ENCODE data around the gene SLC27A2. TPM values are rescaled to one million over a fixed set of nuclear protein-coding genes. Genes with fewer than 3 reads are reported as not detected.

Gene SLC27A2
- total RNA-seq, 4 donors from 2014 or later, result 0.72 to 10.2 (median 5.9) TPM

- Histone ChIP-seq H3K4me1 (no peaks in the 10 kb centered on the region), H3K36me3 (no peaks in the 10 kb centered on the region), H3K4me3 (no peak overlapping the region), H3K27me3 (no peaks in the 10 kb centered on the region), H3K9me3 (no peaks in the 10 kb centered on the region), H3K27ac (no peak overlapping the region)
- WGBS, result 52% methylated on average over 1 of the region's 1 CpG
- TF ChIP-seq EP300 (IDR thresholded peaks at IDR 0.05) (no peak), POLR2AphosphoS5 (IDR thresholded peaks at IDR 0.05) (no peak), CTCF (IDR thresholded peaks at IDR 0.05) (no peak), POLR2A (IDR thresholded peaks at IDR 0.05) (no peak)
- DNase-seq (ENCODE audit: low spot score in 2 of 2), result no peak
Observed at GRCh38 chr15:50190723-50191122, 8.7 kb downstream of the SLC27A2 start.

GRCh38 chr15:50192164-50192563, 10.2 kb downstream of the SLC27A2 start:
- 90% methylated on average over 1 of the region's 1 CpG for WGBS
- H3K9me3 ChIP-seq, result no peaks in the 10 kb centered on the region
- DNase-seq (ENCODE audit: low spot score in 2 of 2), result no peak
- no peak overlapping the region for H3K27ac ChIP-seq
- H3K27me3 ChIP-seq, result no peaks in the 10 kb centered on the region
- no peaks in the 10 kb centered on the region for H3K4me1 ChIP-seq
- no peaks in the 10 kb centered on the region for H3K36me3 ChIP-seq
- no peak overlapping the region for H3K4me3 ChIP-seq
- TF ChIP-seq POLR2AphosphoS5 (IDR thresholded peaks at IDR 0.05) (no peak), EP300 (IDR thresholded peaks at IDR 0.05) (no peak), CTCF (IDR thresholded peaks at IDR 0.05) (no peak), POLR2A (IDR thresholded peaks at IDR 0.05) (no peak)

DNA sequence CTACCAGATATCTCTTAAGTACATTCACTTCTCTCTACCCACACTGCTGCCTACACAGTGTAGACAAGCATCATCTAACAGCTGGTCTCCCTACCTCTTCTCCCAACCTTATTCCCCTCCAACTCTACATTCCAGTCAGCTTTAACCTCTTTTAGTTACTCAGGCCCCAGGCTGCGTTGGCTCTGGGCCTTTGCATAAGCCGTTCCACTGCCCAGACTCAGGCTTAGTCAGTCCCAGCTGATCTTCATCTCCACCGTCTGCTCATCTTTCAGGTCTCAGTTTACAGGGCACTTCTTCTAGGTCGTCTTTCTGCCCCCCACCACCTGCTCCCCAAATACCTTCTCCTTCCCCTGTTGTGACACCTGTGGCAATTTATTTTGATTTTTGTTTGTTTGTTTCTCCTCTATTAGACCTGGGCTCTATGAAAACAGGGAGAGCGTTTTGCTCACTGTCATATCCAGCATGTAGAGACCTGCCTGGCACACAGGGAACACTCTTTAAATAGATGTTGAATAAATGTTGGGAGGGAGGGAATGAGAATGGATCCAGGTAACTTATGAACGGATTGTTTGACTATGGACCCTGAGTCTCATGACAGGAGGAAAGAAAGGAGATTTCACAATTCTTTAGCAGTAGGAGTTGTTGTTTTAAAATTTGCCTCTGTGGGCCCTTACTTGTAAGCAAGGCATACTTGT, 11.1 kb downstream of the SLC27A2 start:
- Histone ChIP-seq H3K4me1 (no peaks in the 10 kb centered on the region), H3K9me3 (no peaks in the 10 kb centered on the region), H3K27ac (no peak overlapping the region), H3K4me3 (no peak overlapping the region), H3K27me3 (no peaks in the 10 kb centered on the region), H3K36me3 (no peaks in the 10 kb centered on the region)
- no peak for TF ChIP-seq POLR2AphosphoS5 (IDR thresholded peaks at IDR 0.05)
- no peak for DNase-seq (ENCODE audit: low spot score in 2 of 2)
- WGBS, result 50% methylated on average over 6 of the region's 6 CpGs

DNA sequence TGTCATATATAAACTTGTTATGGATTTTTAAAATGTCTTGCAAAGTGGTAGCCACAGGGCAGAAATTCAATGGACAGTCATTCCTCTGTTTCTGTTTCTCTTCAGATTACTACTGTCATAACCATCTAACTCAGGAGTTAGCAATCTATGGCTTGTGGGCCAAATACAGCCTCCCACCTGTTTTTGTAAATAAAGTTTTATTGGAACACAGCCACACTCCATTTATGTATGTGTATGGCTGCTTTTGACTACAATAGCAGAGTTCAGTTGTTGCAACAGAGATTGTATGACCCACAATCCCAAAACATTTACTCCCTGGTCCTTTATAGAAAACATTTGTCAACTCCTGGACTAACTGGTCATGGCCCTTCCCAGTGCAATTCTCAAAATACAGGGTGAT, 20.0 kb downstream of the SLC27A2 start:
- DNase-seq (ENCODE audit: low spot score in 2 of 2), result no peak
- no peaks in the 10 kb centered on the region for H3K4me1 ChIP-seq
- H3K36me3 ChIP-seq, result no peaks in the 10 kb centered on the region
- H3K4me3 ChIP-seq, result no peak overlapping the region
- H3K9me3 ChIP-seq, result no peaks in the 10 kb centered on the region
- no peak overlapping the region for H3K27ac ChIP-seq
- TF ChIP-seq CTCF (IDR thresholded peaks at IDR 0.05) (no peak), POLR2A (IDR thresholded peaks at IDR 0.05) (no peak), POLR2AphosphoS5 (IDR thresholded peaks at IDR 0.05) (no peak), EP300 (IDR thresholded peaks at IDR 0.05) (no peak)
- no peaks in the 10 kb centered on the region for H3K27me3 ChIP-seq

GRCh38 chr15:50206020-50206419, 24.0 kb downstream of the SLC27A2 start:
- 83% methylated on average over 5 of the region's 5 CpGs for WGBS

More at GRCh38 chr15:50206020-50206419, 24.0 kb downstream of the SLC27A2 start:
- no peaks in the 10 kb centered on the region for H3K36me3 ChIP-seq
- no peak overlapping the region for H3K27ac ChIP-seq
- TF ChIP-seq POLR2AphosphoS5 (IDR thresholded peaks at IDR 0.05) (no peak), POLR2A (IDR thresholded peaks at IDR 0.05) (no peak), CTCF (IDR thresholded peaks at IDR 0.05) (no peak), EP300 (IDR thresholded peaks at IDR 0.05) (no peak)
- H3K4me3 ChIP-seq, result no peak overlapping the region
- H3K27me3 ChIP-seq, result no peaks in the 10 kb centered on the region
- H3K9me3 ChIP-seq, result no peaks in the 10 kb centered on the region
- H3K4me1 ChIP-seq, result peaks cover 9% of the 10 kb centered on the region
- no peak for DNase-seq (ENCODE audit: low spot score in 2 of 2)
